Mesenchymal stem cell (in vitro differentiated cells and primary cell): Measurements from ENCODE around the gene AGGF1.
"Not testable (repeated sequence)": the region's sequence is repeated elsewhere in the genome, so short reads cannot be mapped to it uniquely, and the experiment has no call there.

ENCODE experiments used
- DNase-seq: peaks from one replicate; pipeline ENCODE4 v3.0.0-alpha.2; 2013
- H2AFZ ChIP-seq: one replicate; pipeline ENCODE4 v1.6.1; 2013; ENCODE audit warnings: low read depth, mild to moderate bottlenecking, control low read depth, inconsistent platforms, low read length, moderate library complexity
- H2AK5ac ChIP-seq: 2 replicates; pipeline ENCODE4 v1.6.1; 2013; ENCODE audit warnings: low read length, moderate library complexity, mild to moderate bottlenecking, inconsistent platforms; ENCODE audit not compliant: severe bottlenecking
- H2BK120ac ChIP-seq: one replicate; pipeline ENCODE4 v1.6.1; 2013; ENCODE audit warnings: low read depth, mild to moderate bottlenecking, inconsistent platforms, low read length, moderate library complexity
- H2BK12ac ChIP-seq, 2 experiments: one replicate each; pipeline ENCODE4 v1.6.1; 2013; ENCODE audit warnings: inconsistent platforms in 2 of 2, low read length in 2 of 2, mild to moderate bottlenecking in 2 of 2, moderate library complexity in 2 of 2, control low read depth in 1 of 2
- H2BK15ac ChIP-seq: one replicate; pipeline ENCODE4 v1.6.1; 2013; ENCODE audit warnings: mild to moderate bottlenecking, low read depth, inconsistent platforms; ENCODE audit not compliant: poor library complexity, severe bottlenecking
- H2BK5ac ChIP-seq: 2 replicates; pipeline ENCODE4 v1.6.1; 2013; ENCODE audit warnings: low read depth, mild to moderate bottlenecking, low read length, control low read depth, inconsistent platforms; ENCODE audit not compliant: poor library complexity, severe bottlenecking
- H3K14ac ChIP-seq, 2 experiments: one replicate each; pipeline ENCODE4 v1.6.1; 2013; ENCODE audit warnings: inconsistent platforms in 2 of 2, low read length in 2 of 2, control low read depth in 1 of 2, mild to moderate bottlenecking in 1 of 2, moderate library complexity in 1 of 2
- H3K18ac ChIP-seq, 2 experiments: one replicate each; pipeline ENCODE4 v1.6.1; 2013; ENCODE audit warnings: inconsistent platforms in 2 of 2, low read length in 2 of 2, control low read depth in 1 of 2, low read depth in 1 of 2, mild to moderate bottlenecking in 1 of 2
- H3K23ac ChIP-seq, 2 experiments: one replicate each; pipeline ENCODE4 v1.6.1; 2013; ENCODE audit warnings: inconsistent platforms in 2 of 2, low read length in 2 of 2, mild to moderate bottlenecking in 2 of 2, moderate library complexity in 2 of 2, control low read depth in 1 of 2
- H3K27ac ChIP-seq: 2 replicates; pipeline ENCODE4 v1.5.1; 2013; ENCODE audit warnings: mild to moderate bottlenecking, moderate library complexity, low read length, control low read depth, inconsistent platforms; ENCODE audit not compliant: poor library complexity, severe bottlenecking
- H3K27me3 ChIP-seq, 2 experiments: 2 replicates each; pipeline versions ENCODE4 v1.6.1 to v1.7.0; 2013; ENCODE audit warnings: low read length in 2 of 2, mild to moderate bottlenecking in 2 of 2, moderate library complexity in 2 of 2, control low read depth in 1 of 2, inconsistent platforms in 1 of 2; ENCODE audit not compliant: control insufficient read depth in 1 of 2, insufficient read depth in 1 of 2
- H3K36me3 ChIP-seq, 2 experiments: 2 replicates each; pipeline versions ENCODE4 v1.6.1 to v1.7.0; 2013; ENCODE audit warnings: low read length in 2 of 2, control low read depth in 1 of 2, inconsistent platforms in 1 of 2, low read depth in 1 of 2, mild to moderate bottlenecking in 1 of 2; ENCODE audit not compliant: insufficient read depth in 2 of 2, control insufficient read depth in 1 of 2
- H3K4ac ChIP-seq, 2 experiments: one replicate each; pipeline ENCODE4 v1.6.1; 2013; ENCODE audit warnings: inconsistent platforms in 2 of 2, low read length in 2 of 2, mild to moderate bottlenecking in 2 of 2, moderate library complexity in 2 of 2, control low read depth in 1 of 2, low read depth in 1 of 2
- H3K4me1 ChIP-seq: 2 replicates; pipeline ENCODE4 v1.6.1; 2013; ENCODE audit warnings: low read depth, low read length, control low read depth; ENCODE audit not compliant: control insufficient read depth, insufficient read depth
- H3K4me2 ChIP-seq: 2 replicates; pipeline ENCODE4 v1.6.1; 2013; ENCODE audit warnings: low read length, mild to moderate bottlenecking, inconsistent platforms; ENCODE audit not compliant: poor library complexity, severe bottlenecking
- H3K4me3 ChIP-seq, 2 experiments: 2 replicates each; pipeline versions ENCODE4 v1.5.1 to v1.7.0; 2013; ENCODE audit warnings: low read length in 2 of 2, mild to moderate bottlenecking in 2 of 2, control low read depth in 1 of 2, low read depth in 1 of 2; ENCODE audit not compliant: insufficient read depth in 1 of 2
- H3K79me1 ChIP-seq: replicated peaks from 2 replicates; pipeline ENCODE4 v1.6.1; 2013; ENCODE audit warnings: mild to moderate bottlenecking, control low read depth, low read length, inconsistent platforms; ENCODE audit not compliant: poor library complexity, severe bottlenecking
- H3K9ac ChIP-seq: 2 replicates; pipeline ENCODE4 v1.7.0; 2013; ENCODE audit warnings: mild to moderate bottlenecking, low read length, moderate library complexity
- H3K9me3 ChIP-seq: 2 replicates; pipeline ENCODE4 v1.7.0; 2013; ENCODE audit warnings: mild to moderate bottlenecking, low read length; ENCODE audit not compliant: control insufficient read depth
- H4K8ac ChIP-seq: one replicate; pipeline ENCODE4 v1.6.1; 2013; ENCODE audit warnings: inconsistent platforms, mild to moderate bottlenecking, low read length, moderate library complexity
- H4K91ac ChIP-seq: one replicate; pipeline ENCODE4 v1.6.1; 2013; ENCODE audit warnings: mild to moderate bottlenecking, low read length, inconsistent platforms
- WGBS: methylation state at CpG from one replicate; pipeline ENCODE4 v1.1.7; 2013; ENCODE audit warnings: mixed read lengths; 5-methylcytosine and 5-hydroxymethylcytosine counted together

The AGGF1 gene

GRCh38 chr5:76998251-76998650 is 32.0 kb upstream of the AGGF1 start:
- not testable (repeated sequence) for DNase-seq, H3K27ac ChIP-seq, H2BK15ac ChIP-seq, H3K79me1 ChIP-seq, H3K4me3 ChIP-seq, H3K23ac ChIP-seq, H3K14ac ChIP-seq, H4K8ac ChIP-seq, H3K27me3 ChIP-seq, H3K36me3 ChIP-seq, H3K4me1 ChIP-seq, H3K9me3 ChIP-seq, H2BK120ac ChIP-seq, H4K91ac ChIP-seq, H3K9ac ChIP-seq, H2AFZ ChIP-seq, H3K4ac ChIP-seq, H2AK5ac ChIP-seq, H3K18ac ChIP-seq, H2BK5ac ChIP-seq, H2BK12ac ChIP-seq, H3K4me2 ChIP-seq
- whole genome bisulfite sequencing, result 100% methylated on average over 1 of the region's 4 CpGs

- Histone ChIP-seq H3K9ac (no peak overlapping the region), H3K27me3 (peaks cover 0 to 9% of the 10 kb centered on the region in 2 experiments), H2BK12ac (no peak overlapping the region), H4K8ac (peak overlapping the region; percentile 19), H3K4me1 (no peaks in the 10 kb centered on the region), H3K14ac (no peak overlapping the region), H3K36me3 (no peaks in the 10 kb centered on the region), H2AK5ac (no peak overlapping the region), H2BK15ac (no peak overlapping the region), H4K91ac (no peak overlapping the region), H2AFZ (no peak overlapping the region), H3K4me2 (no peak overlapping the region), H3K18ac (no peak overlapping the region), H3K27ac (no peak overlapping the region), H3K79me1 (no peaks in the 10 kb centered on the region), H3K9me3 (peaks cover 2% of the 10 kb centered on the region), H2BK5ac (no peak overlapping the region), H3K23ac (no peak overlapping the region), H3K4me3 (no peak overlapping the region), H2BK120ac (no peak overlapping the region), H3K4ac (no peak overlapping the region)
- WGBS, result 0% methylated on average over 2 of the region's 2 CpGs
- DNase-seq, result peak; percentile 84
Measured at GRCh38 chr5:76999451-76999850, 30.8 kb upstream of the AGGF1 start.

GRCh38 chr5:77003246-77003645 is 27.0 kb upstream of the AGGF1 start:
- no peak overlapping the region for H2BK120ac ChIP-seq
- no peak overlapping the region for H2BK15ac ChIP-seq
- H3K4me1 ChIP-seq, result no peaks in the 10 kb centered on the region
- H3K23ac ChIP-seq, result no peak overlapping the region
- no peak overlapping the region for H2AFZ ChIP-seq
- no peaks in the 10 kb centered on the region for H3K9me3 ChIP-seq
- no peak overlapping the region for H3K4me2 ChIP-seq
- no peak overlapping the region for H3K4me3 ChIP-seq
- no peak overlapping the region for H3K14ac ChIP-seq
- no peak overlapping the region for H3K9ac ChIP-seq
- 80% methylated on average over 1 of the region's 1 CpG for WGBS
- peak; percentile 30 for DNase-seq
- H3K36me3 ChIP-seq, result no peaks in the 10 kb centered on the region
- H3K4ac ChIP-seq, result no peak overlapping the region
- H4K91ac ChIP-seq, result no peak overlapping the region
- no peak overlapping the region for H3K18ac ChIP-seq
- H2BK12ac ChIP-seq, result no peak overlapping the region
- no peak overlapping the region for H2BK5ac ChIP-seq
- H2AK5ac ChIP-seq, result no peak overlapping the region
- no peak overlapping the region for H3K27ac ChIP-seq
- no peaks in the 10 kb centered on the region for H3K79me1 ChIP-seq
- peaks cover 0 to 17% of the 10 kb centered on the region in 2 experiments for H3K27me3 ChIP-seq
- H4K8ac ChIP-seq, result no peak overlapping the region

GRCh38 chr5:77006124-77006523 is 24.1 kb upstream of the AGGF1 start:
- Histone ChIP-seq H3K4me3 (no peak overlapping the region), H2BK12ac (no peak overlapping the region), H4K91ac (no peak overlapping the region), H3K18ac (no peak overlapping the region), H3K4me1 (no peaks in the 10 kb centered on the region), H3K9ac (no peak overlapping the region), H3K14ac (no peak overlapping the region), H3K27me3 (peaks cover 0 to 17% of the 10 kb centered on the region in 2 experiments), H3K23ac (no peak overlapping the region), H2AK5ac (no peak overlapping the region), H3K4me2 (no peak overlapping the region), H3K36me3 (no peaks in the 10 kb centered on the region), H3K79me1 (no peaks in the 10 kb centered on the region), H3K4ac (no peak overlapping the region), H2BK120ac (no peak overlapping the region), H2AFZ (no peak overlapping the region), H3K9me3 (no peaks in the 10 kb centered on the region), H4K8ac (no peak overlapping the region), H2BK5ac (no peak overlapping the region), H2BK15ac (no peak overlapping the region), H3K27ac (no peak overlapping the region)
- no peak for DNase-seq
- WGBS, result 81% methylated on average over 1 of the region's 2 CpGs
